Smooth muscle cell of the coronary artery (primary cell): Measurements from ENCODE around the gene SHISAL2B. TPM values are rescaled to one million over a fixed set of nuclear protein-coding genes. Genes with fewer than 3 reads are reported as not detected.

Source experiments
- total RNA-seq: library from RNA; depleted of rRNA; stranded (reverse); fragments of >200 nt; gene quantifications from 2 replicates; pipeline ENCODE4 v1.2.3, GENCODE V29; 2014; ENCODE audit warnings: low replicate concordance

The SHISAL2B gene
- not detected in 2 replicates for total RNA-seq

GRCh38 chr5:64690417-64691151 lies at the start of gene SHISAL2B:
Gene SHISAL2B, plus strand, starts transcription at chr5:64690503. Its CDS starts 121 bp downstream, at chr5:64690624.

Other genes with a start within 250 kb of the SHISAL2B start
- 0.23 and 0.83 TPM in 2 replicates for gene RGS7BP, start 184.5 kb upstream of the SHISAL2B start, total RNA-seq
- 7.3 and 8.6 TPM in 2 replicates for gene SREK1IP1, start 78.2 kb downstream of the SHISAL2B start, total RNA-seq
- 12.1 and 15.0 TPM in 2 replicates for gene CWC27, start 78.4 kb downstream of the SHISAL2B start, total RNA-seq